ENCODE results near the gene CHTOP.

- TF ChIP-seq CTCF (IDR thresholded peaks at IDR 0.05) (peak in 3 of 5 experiments; percentile 52 to 70 (median 65)), POLR2AphosphoS5 (IDR thresholded peaks at IDR 0.05) (peak in 1 of 3 donors; percentile 70), POLR2A (IDR thresholded peaks at IDR 0.05) (no peak)
Measured at GRCh38 chr1:153617663-153618062, 16.2 kb upstream of the CHTOP start.
